ENCODE data around the gene MPDZ. TPM values are rescaled to one million over a fixed set of nuclear protein-coding genes. Genes with fewer than 3 reads are reported as not detected.

Gene MPDZ
- total and polyA plus RNA-seq, 8 donors = 6.4 to 54.3 (median 13.7) TPM

DNA sequence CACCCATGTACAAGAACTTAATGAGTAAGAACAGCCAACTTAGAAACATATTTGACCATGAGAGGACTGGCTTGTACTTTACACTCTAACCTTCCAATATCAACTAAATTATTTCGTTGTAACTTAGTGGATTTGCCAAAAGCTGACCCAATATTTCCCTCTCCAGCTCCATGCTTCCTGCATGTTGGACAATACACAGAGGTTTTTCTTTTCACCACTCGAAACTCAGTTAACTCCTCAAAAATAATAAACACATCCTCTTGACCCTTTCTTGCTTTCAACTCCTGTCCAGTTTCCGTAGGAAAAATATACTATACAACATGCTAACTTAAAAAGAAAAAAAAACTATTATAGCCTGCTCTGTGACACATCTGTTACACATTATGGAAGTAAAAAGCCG lies 188.9 kb downstream of the MPDZ start:
- H3K9me3 ChIP-seq = no peaks in the 10 kb centered on the region
- no peaks in the 10 kb centered on the region for H3K27me3 ChIP-seq
- peaks cover 0 to 9% (median 0%) of the 10 kb centered on the region in 4 donors for H3K4me1 ChIP-seq
- H3K4me3 ChIP-seq = no peak overlapping the region
- whole genome bisulfite sequencing, 5 donors = 49 to 63% (median 60%) methylated on average over 4 of the region's 4 CpGs
- H3K27ac ChIP-seq = no peak overlapping the region
- no peak for TF ChIP-seq POLR2AphosphoS5 (IDR thresholded peaks at IDR 0.05)
- TF ChIP-seq, protein P1, sequence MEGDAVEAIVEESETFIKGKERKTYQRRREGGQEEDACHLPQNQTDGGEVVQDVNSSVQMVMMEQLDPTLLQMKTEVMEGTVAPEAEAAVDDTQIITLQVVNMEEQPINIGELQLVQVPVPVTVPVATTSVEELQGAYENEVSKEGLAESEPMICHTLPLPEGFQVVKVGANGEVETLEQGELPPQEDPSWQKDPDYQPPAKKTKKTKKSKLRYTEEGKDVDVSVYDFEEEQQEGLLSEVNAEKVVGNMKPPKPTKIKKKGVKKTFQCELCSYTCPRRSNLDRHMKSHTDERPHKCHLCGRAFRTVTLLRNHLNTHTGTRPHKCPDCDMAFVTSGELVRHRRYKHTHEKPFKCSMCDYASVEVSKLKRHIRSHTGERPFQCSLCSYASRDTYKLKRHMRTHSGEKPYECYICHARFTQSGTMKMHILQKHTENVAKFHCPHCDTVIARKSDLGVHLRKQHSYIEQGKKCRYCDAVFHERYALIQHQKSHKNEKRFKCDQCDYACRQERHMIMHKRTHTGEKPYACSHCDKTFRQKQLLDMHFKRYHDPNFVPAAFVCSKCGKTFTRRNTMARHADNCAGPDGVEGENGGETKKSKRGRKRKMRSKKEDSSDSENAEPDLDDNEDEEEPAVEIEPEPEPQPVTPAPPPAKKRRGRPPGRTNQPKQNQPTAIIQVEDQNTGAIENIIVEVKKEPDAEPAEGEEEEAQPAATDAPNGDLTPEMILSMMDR (IDR thresholded peaks at IDR 0.05) = no peak
- TF ChIP-seq EP300 (IDR thresholded peaks at IDR 0.05) = no peak
- TF ChIP-seq POLR2A (IDR thresholded peaks at IDR 0.05) = no peak
- H3K36me3 ChIP-seq = no peaks in the 10 kb centered on the region
- DNase-seq = peak in 1 of 2 donors; percentile 15
- intact Hi-C loops (cut with DNase I; ENCODE audit: low total_unique reads) = no loop called here

DNA sequence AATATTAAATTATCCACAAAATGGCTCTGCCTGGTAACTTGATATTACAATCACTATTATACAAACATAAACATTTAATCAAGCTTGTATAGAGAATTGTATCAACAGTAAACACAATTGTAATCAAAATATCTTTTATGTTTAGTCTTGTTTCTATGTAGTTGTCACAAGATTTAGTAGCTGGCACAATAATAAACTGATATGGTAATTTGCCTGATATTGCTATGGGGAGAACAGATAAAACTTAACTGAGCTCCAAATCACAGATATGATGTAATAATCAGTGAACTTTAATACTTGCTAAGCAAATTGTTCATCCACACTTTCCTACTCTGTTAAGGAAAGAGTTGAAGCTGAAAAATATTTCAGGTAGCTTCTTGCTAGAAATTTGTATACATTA lies 189.8 kb downstream of the MPDZ start:
- H3K9me3 ChIP-seq = no peaks in the 10 kb centered on the region
- no peaks in the 10 kb centered on the region for H3K27me3 ChIP-seq
- no peak overlapping the region for H3K27ac ChIP-seq
- H3K4me1 ChIP-seq = peaks cover 0 to 9% (median 0%) of the 10 kb centered on the region in 4 donors
- no peaks in the 10 kb centered on the region for H3K36me3 ChIP-seq
- TF ChIP-seq POLR2A (IDR thresholded peaks at IDR 0.05) (no peak), POLR2AphosphoS5 (IDR thresholded peaks at IDR 0.05) (no peak), EP300 (IDR thresholded peaks at IDR 0.05) (no peak)
- TF ChIP-seq, protein P1 (IDR thresholded peaks at IDR 0.05) = no peak
- no peak for DNase-seq
- no peak overlapping the region for H3K4me3 ChIP-seq
- intact Hi-C loops (cut with DNase I; ENCODE audit: low total_unique reads) = loop anchor here (10.0 kb wide), 1 partner anchor 365 kb away; no protein-coding TSS in a partner anchor

- Histone ChIP-seq H3K4me3 (no peak overlapping the region), H3K9me3 (no peaks in the 10 kb centered on the region), H3K27ac (no peak overlapping the region), H3K36me3 (no peaks in the 10 kb centered on the region), H3K27me3 (no peaks in the 10 kb centered on the region), H3K4me1 (peaks cover 0 to 9% (median 0%) of the 10 kb centered on the region in 4 donors)
- 17 to 19% (median 18%) methylated on average over 10 of the region's 10 CpGs for WGBS, 5 donors
- DNase-seq = peak in 1 of 2 donors; percentile 86
- TF ChIP-seq EP300 (IDR thresholded peaks at IDR 0.05) (no peak), POLR2A (IDR thresholded peaks at IDR 0.05) (no peak), POLR2AphosphoS5 (IDR thresholded peaks at IDR 0.05) (no peak)
- TF ChIP-seq, protein P1 (IDR thresholded peaks at IDR 0.05) = peak in 5 of 7 experiments; percentile 47 to 66 (median 54)
- intact Hi-C loops (cut with DNase I; ENCODE audit: low total_unique reads) = loop anchor here (10.0 kb wide), 1 partner anchor 364 kb away; no protein-coding TSS in a partner anchor
These were observed 190.6 kb downstream of the MPDZ start for GRCh38 chr9:13088720-13089427.

DNA sequence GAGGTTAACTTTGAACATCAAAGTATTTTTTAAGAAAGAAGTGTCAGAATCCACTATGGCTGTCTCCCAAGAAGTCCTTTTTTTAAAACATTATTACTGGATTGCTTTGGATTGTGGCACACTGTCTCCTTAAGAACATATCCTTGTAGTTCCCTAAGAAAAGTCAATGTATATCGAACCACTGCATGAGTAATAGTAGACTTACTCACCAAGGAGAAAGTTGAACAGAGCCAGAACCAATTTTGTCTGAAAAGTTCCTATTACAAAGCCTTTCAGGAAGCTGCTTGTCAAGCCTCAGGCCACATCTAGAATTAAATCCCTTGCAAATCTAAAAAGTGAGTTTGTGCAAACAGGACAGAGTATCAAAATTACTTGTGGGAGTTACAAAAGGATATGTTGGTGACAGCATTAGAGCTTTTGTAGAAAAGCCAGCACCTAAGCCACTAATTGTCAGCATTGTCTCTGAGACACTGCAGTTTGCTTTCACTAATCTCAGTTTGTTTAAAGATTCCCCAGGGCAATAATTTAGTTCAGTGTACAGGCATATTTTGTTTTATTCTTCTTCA lies 195.4 kb downstream of the MPDZ start:
- no peak for DNase-seq
- Histone ChIP-seq H3K36me3 (no peaks in the 10 kb centered on the region), H3K9me3 (no peaks in the 10 kb centered on the region), H3K4me3 (no peak overlapping the region), H3K27me3 (no peaks in the 10 kb centered on the region), H3K4me1 (peaks cover 0 to 7% (median 0%) of the 10 kb centered on the region in 4 donors), H3K27ac (no peak overlapping the region)
- intact Hi-C loops (cut with DNase I; ENCODE audit: low total_unique reads) = loop anchor here (10.0 kb wide), 1 partner anchor 359 kb away; no protein-coding TSS in a partner anchor
- 25 to 38% (median 31%) methylated on average over 1 of the region's 1 CpG for WGBS, 5 donors
- TF ChIP-seq POLR2AphosphoS5 (IDR thresholded peaks at IDR 0.05) = no peak
- TF ChIP-seq EP300 (IDR thresholded peaks at IDR 0.05) = no peak
- TF ChIP-seq, protein P1 (IDR thresholded peaks at IDR 0.05) = no peak

Data from stomach (tissue), 9 donors.